Measurements from ENCODE around the gene POLR2J3.
"Not testable (repeated sequence)": the region's sequence is repeated elsewhere in the genome, so short reads cannot be mapped to it uniquely, and the experiment has no call there.

DNA sequence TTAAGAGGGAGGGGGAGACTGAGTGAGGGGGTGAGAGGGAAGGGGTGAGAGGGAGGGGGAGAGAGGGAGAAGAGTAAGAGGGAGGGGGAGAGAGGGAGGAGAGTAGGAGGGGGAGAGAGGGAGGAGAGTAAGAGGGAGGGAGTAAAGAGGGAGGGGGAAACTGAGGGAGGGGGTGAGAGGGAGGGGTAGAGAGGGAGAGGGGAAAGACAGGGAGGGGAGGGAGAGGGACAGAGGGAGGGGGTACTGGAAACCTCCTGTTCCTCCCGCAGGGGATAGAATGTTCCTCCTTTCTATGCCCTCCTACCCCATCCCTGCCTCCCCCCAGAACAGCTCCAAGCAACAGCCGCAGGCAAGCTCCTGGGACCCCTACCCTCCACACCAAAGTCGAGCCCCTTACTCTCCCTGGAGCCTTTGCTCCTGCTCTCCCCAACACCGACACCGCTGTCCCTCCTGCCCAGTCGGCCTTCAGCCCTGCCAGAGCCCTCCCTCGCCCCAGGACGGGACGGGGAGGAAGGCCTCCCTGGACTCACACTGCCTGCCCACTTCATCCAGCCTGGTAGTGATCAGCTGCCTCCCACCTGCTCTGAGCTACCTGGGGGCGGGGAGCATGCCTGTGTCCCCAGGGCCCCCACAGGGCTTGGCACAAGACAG, 39.4 kb upstream of the POLR2J3 start:
- TF ChIP-seq, protein P1, sequence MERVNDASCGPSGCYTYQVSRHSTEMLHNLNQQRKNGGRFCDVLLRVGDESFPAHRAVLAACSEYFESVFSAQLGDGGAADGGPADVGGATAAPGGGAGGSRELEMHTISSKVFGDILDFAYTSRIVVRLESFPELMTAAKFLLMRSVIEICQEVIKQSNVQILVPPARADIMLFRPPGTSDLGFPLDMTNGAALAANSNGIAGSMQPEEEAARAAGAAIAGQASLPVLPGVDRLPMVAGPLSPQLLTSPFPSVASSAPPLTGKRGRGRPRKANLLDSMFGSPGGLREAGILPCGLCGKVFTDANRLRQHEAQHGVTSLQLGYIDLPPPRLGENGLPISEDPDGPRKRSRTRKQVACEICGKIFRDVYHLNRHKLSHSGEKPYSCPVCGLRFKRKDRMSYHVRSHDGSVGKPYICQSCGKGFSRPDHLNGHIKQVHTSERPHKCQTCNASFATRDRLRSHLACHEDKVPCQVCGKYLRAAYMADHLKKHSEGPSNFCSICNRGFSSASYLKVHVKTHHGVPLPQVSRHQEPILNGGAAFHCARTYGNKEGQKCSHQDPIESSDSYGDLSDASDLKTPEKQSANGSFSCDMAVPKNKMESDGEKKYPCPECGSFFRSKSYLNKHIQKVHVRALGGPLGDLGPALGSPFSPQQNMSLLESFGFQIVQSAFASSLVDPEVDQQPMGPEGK (CRISPR knock-in tag; IDR thresholded peaks at IDR 0.05; ENCODE audit: borderline replicate concordance), result not testable (repeated sequence)
- not testable (repeated sequence) for TF ChIP-seq TCF4 (CRISPR knock-in tag; IDR thresholded peaks at IDR 0.05; ENCODE audit: borderline replicate concordance); ZNF8 (CRISPR knock-in tag; IDR thresholded peaks at IDR 0.05); GLIS3 (CRISPR knock-in tag; IDR thresholded peaks at IDR 0.05); ZFP3 (CRISPR knock-in tag; IDR thresholded peaks at IDR 0.05); RARB (CRISPR knock-in tag; IDR thresholded peaks at IDR 0.05); ZFP30 (CRISPR knock-in tag; IDR thresholded peaks at IDR 0.05); ARNTL (CRISPR knock-in tag; IDR thresholded peaks at IDR 0.05; ENCODE audit: borderline replicate concordance, low read depth); ZNF70 (CRISPR knock-in tag; IDR thresholded peaks at IDR 0.05); TOX (CRISPR knock-in tag; IDR thresholded peaks at IDR 0.05; ENCODE audit: borderline replicate concordance); SNAI2 (CRISPR knock-in tag; IDR thresholded peaks at IDR 0.05); BACH2 (CRISPR knock-in tag; IDR thresholded peaks at IDR 0.05; ENCODE audit: borderline replicate concordance); ISL1 (CRISPR knock-in tag; IDR thresholded peaks at IDR 0.05)
- TF ChIP-seq, protein P2, sequence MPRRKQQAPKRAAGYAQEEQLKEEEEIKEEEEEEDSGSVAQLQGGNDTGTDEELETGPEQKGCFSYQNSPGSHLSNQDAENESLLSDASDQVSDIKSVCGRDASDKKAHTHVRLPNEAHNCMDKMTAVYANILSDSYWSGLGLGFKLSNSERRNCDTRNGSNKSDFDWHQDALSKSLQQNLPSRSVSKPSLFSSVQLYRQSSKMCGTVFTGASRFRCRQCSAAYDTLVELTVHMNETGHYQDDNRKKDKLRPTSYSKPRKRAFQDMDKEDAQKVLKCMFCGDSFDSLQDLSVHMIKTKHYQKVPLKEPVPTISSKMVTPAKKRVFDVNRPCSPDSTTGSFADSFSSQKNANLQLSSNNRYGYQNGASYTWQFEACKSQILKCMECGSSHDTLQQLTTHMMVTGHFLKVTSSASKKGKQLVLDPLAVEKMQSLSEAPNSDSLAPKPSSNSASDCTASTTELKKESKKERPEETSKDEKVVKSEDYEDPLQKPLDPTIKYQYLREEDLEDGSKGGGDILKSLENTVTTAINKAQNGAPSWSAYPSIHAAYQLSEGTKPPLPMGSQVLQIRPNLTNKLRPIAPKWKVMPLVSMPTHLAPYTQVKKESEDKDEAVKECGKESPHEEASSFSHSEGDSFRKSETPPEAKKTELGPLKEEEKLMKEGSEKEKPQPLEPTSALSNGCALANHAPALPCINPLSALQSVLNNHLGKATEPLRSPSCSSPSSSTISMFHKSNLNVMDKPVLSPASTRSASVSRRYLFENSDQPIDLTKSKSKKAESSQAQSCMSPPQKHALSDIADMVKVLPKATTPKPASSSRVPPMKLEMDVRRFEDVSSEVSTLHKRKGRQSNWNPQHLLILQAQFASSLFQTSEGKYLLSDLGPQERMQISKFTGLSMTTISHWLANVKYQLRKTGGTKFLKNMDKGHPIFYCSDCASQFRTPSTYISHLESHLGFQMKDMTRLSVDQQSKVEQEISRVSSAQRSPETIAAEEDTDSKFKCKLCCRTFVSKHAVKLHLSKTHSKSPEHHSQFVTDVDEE (CRISPR knock-in tag; IDR thresholded peaks at IDR 0.05), result not testable (repeated sequence)

Measured in SK-N-SH treated with all-trans-retinoic acid at 6 μM for 48 hours (cell line).